Peyer's patch (tissue), 4 donors: ENCODE measurements around the gene SWAP70.
"Not testable (repeated sequence)": the region's sequence is repeated elsewhere in the genome, so short reads cannot be mapped to it uniquely, and the experiment has no call there.

Experiments used
- CTCF ChIP-seq, 6 experiments: fragments of 450-650 bp in 4 of 6; fragments of 200-600 bp in 2 of 6; sonication (generic) in 1 of 6; IDR thresholded peaks; one replicate each; pipeline ENCODE4 v1.5.1; 2017 to 2019; ENCODE audit warnings: antibody characterized with exemption in 6 of 6, mild to moderate bottlenecking in 3 of 6, moderate library complexity in 1 of 6
- POLR2A ChIP-seq, 2 donors: fragments of 450-650 bp; IDR thresholded peaks; one replicate each; pipeline ENCODE4 v1.5.1; 2017; ENCODE audit warnings: antibody characterized with exemption in 2 of 2, mild to moderate bottlenecking in 2 of 2, moderate library complexity in 2 of 2

- not testable (repeated sequence) for TF ChIP-seq CTCF, POLR2A (IDR thresholded peaks at IDR 0.05)
These were observed 41.5 kb downstream of the SWAP70 start for GRCh38 chr11:9705361-9705760.
